Testis (tissue), 3 donors: Measurements from ENCODE around the gene OR5P2. TPM values are rescaled to one million over a fixed set of nuclear protein-coding genes. Genes with fewer than 3 reads are reported as not detected.

Experiments used
- DNase-seq: peaks from one replicate; pipeline ENCODE4 v3.0.0-alpha.2; 2019
- H3K27ac ChIP-seq, 2 donors: fragments of 200-600 bp; sonication (generic); one replicate each; pipeline ENCODE4 v1.5.1; 2019
- H3K27me3 ChIP-seq: fragments of 200-600 bp; sonication (generic); one replicate; pipeline ENCODE4 v1.5.1; 2019
- H3K36me3 ChIP-seq: fragments of 200-600 bp; sonication (generic); one replicate; pipeline ENCODE4 v1.5.1; 2017; ENCODE audit warnings: low read depth; ENCODE audit errors: missing control alignments
- H3K4me1 ChIP-seq: fragments of 200-600 bp; sonication (generic); one replicate; pipeline ENCODE4 v1.5.1; 2019
- H3K4me3 ChIP-seq, 2 donors: fragments of 200-600 bp; sonication (generic); one replicate each; pipeline ENCODE4 v1.5.1; 2017 to 2019
- H3K9me3 ChIP-seq: fragments of 200-600 bp; sonication (generic); one replicate; pipeline ENCODE4 v1.5.1; 2017
- CTCF ChIP-seq, 3 experiments: fragments of 450-650 bp in 2 of 3; fragments of 200-600 bp in 1 of 3; sonication (generic) in 1 of 3; IDR thresholded peaks; one replicate each; pipeline ENCODE4 v1.5.1; 2016 to 2019; ENCODE audit warnings: antibody characterized with exemption in 3 of 3, mild to moderate bottlenecking in 2 of 3, moderate library complexity in 1 of 3
- POLR2A ChIP-seq: fragments of 450-650 bp; IDR thresholded peaks from one replicate; pipeline ENCODE4 v1.6.1; 2017; ENCODE audit warnings: antibody characterized with exemption, mild to moderate bottlenecking, moderate library complexity
- WGBS, 2 donors: methylation state at CpG; one replicate each; pipeline ENCODE4 v1.1.5; 2018; 5-methylcytosine and 5-hydroxymethylcytosine counted together
- intact Hi-C: fragments of 100-400 bp; cut with DNase I; formaldehyde crosslinking; loops from one replicate; pipeline ENCODE4 v1.15.1; 2023; ENCODE audit warnings: low total_unique reads
- polyA plus RNA-seq: library from polyadenylated mRNA; stranded (reverse); fragments of 350-450 nt; fragmentation: Illumina TruSeq; extraction: RNeasy Lipid Tissue Mini Kit (QIAGEN cat#74804); gene quantifications from one replicate; pipeline ENCODE4 v1.2.3, GENCODE V29; 2014; ENCODE audit warnings: low read depth, low replicate concordance; ENCODE audit not compliant: insufficient read depth
- total RNA-seq, 2 donors: library from RNA; depleted of rRNA; stranded (reverse); fragments of >200 nt; gene quantifications; one replicate each; pipeline ENCODE4 v1.2.3, GENCODE V29; 2016

OR5P2 gene
- total and polyA plus RNA-seq, 3 donors from 2014 or later: 0.62 TPM; not detected in 2

GRCh38 chr11:7749456-7749855, 47.3 kb downstream of the OR5P2 start:
- no peak for DNase-seq
- H3K9me3 ChIP-seq: no peaks in the 10 kb centered on the region
- TF ChIP-seq POLR2A: no peak
- no peak for TF ChIP-seq CTCF (IDR thresholded peaks at IDR 0.05)
- WGBS, 2 donors: 90 to 96% methylated on average over 2 of the region's 2 CpGs
- H3K4me3 ChIP-seq: no peak overlapping the region
- H3K27me3 ChIP-seq: no peaks in the 10 kb centered on the region
- no peaks in the 10 kb centered on the region for H3K36me3 ChIP-seq
- intact Hi-C loops: no loop called here
- no peaks in the 10 kb centered on the region for H3K4me1 ChIP-seq
- no peak overlapping the region for H3K27ac ChIP-seq

Other genes starting within 250 kb of the OR5P2 start
- gene CYB5R2, start 123.4 kb downstream of the OR5P2 start, total RNA-seq: 100 to 1,000 TPM; 140 to 190 TPM
- gene CYB5R2, start 123.4 kb downstream of the OR5P2 start, polyA plus RNA-seq: 263 TPM
- gene OVCH2, start 90.5 kb downstream of the OR5P2 start, total RNA-seq: under 1 TPM; 0.39 to 0.68 TPM
- gene OVCH2, start 90.5 kb downstream of the OR5P2 start, polyA plus RNA-seq: 0.80 TPM
- 1 to 10 TPM; 1.0 to 1.2 TPM for gene OR5P3, start 33.9 kb upstream of the OR5P2 start, total RNA-seq
- gene OR5P3, start 33.9 kb upstream of the OR5P2 start, polyA plus RNA-seq: not detected
- not detected for gene OR10A6, start 134.3 kb upstream of the OR5P2 start, total RNA-seq
- gene OR10A6, start 134.3 kb upstream of the OR5P2 start, polyA plus RNA-seq: not detected
- gene OR10A3, start 144.8 kb upstream of the OR5P2 start, total RNA-seq: under 1 TPM in 1 of 2 donors, not detected in 1; 0.25 TPM
- gene OR10A3, start 144.8 kb upstream of the OR5P2 start, polyA plus RNA-seq: not detected
- gene NLRP10, start 168.5 kb upstream of the OR5P2 start, total RNA-seq: not detected
- gene NLRP10, start 168.5 kb upstream of the OR5P2 start, polyA plus RNA-seq: 0.13 TPM
- gene EIF3F, start 190.4 kb upstream of the OR5P2 start, total RNA-seq: 100 to 1,000 TPM; 287 to 387 TPM
- 268 TPM for gene EIF3F, start 190.4 kb upstream of the OR5P2 start, polyA plus RNA-seq